ENCODE measurements around the gene AGAP1. TPM values are rescaled to one million over a fixed set of nuclear protein-coding genes. Genes with fewer than 3 reads are reported as not detected.

AGAP1 gene
- total RNA-seq, 3 donors from 2014 or later = 1.9 to 2.6 (median 2.1) TPM

DNA sequence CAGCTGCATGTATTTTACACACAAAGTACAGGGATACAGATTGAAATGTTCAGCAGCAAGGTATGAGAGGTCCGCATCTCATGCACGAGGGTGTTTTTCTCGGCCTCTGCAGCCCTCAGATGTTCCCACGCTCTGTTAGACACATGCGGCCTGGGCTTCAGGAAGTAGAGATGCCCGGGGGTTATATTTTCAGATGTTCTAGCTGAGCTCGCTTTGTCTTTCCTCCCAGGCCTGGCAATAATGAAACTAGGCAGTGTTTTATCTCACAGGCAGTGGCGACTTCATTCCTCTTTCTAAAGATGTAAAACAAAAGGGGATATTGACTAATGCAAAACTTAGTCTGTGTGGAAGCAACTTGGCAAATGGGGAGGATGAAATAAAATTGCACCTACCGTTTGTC is 483.6 kb downstream of the AGAP1 start:
- Mint-ChIP-seq H3K27me3 (ENCODE audit: low read depth) (peaks cover 2% of the 10 kb centered on the region), H3K4me3 (no peak overlapping the region), H3K36me3 (ENCODE audit: insufficient read depth) (no peaks in the 10 kb centered on the region), H3K9me3 (no peaks in the 10 kb centered on the region), H3K4me1 (ENCODE audit: low read depth) (no peaks in the 10 kb centered on the region)
- no peak for ATAC-seq
- no peak for DNase-seq

DNA sequence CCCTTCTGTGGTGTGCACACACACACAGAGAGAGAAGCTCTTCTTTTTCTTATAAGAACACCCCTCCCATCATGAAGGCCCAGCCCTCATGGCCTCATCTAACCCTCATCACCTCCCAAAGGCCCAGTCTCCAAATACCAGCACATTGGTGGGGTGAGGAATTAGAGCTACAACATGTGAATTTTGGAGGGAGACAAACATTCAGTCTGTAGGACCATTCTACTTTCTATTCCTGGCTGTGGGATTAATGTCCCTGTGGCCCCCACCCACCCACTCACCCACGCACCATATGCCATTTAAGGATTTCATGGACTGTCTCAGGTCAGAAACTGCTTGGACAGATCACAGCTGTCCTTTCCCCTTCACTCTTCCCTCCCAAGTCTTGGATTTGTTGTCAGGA is 484.2 kb downstream of the AGAP1 start:
- Mint-ChIP-seq H3K36me3 (ENCODE audit: insufficient read depth) (no peaks in the 10 kb centered on the region), H3K4me3 (no peak overlapping the region), H3K4me1 (ENCODE audit: low read depth) (no peaks in the 10 kb centered on the region), H3K27me3 (ENCODE audit: low read depth) (peaks cover 2% of the 10 kb centered on the region), H3K9me3 (no peaks in the 10 kb centered on the region)
- no peak for ATAC-seq
- no peak for DNase-seq

DNA sequence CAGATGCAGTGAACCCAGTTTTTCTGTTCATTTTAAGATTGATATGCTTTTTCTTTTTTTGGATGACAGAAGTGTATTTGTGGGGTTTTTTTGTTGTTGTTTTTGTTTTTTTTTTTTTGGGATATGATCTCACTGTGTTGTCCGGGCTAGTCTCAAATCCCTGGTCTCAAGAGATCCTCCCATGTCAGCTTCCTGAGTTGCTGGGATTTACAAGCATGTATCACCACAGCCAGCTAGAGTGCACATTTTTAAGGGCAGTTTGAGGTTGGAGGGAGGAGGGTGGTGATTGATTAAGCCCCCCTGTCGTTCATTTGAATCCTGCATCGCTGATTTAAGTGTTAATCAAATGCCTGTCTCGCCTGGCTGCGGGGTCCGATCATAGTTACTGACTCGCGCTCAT is 485.2 kb downstream of the AGAP1 start:
- Mint-ChIP-seq H3K9me3 (no peaks in the 10 kb centered on the region), H3K36me3 (ENCODE audit: insufficient read depth) (no peaks in the 10 kb centered on the region), H3K4me1 (ENCODE audit: low read depth) (no peaks in the 10 kb centered on the region), H3K27me3 (ENCODE audit: low read depth) (peaks cover 2% of the 10 kb centered on the region), H3K4me3 (no peak overlapping the region)
- ATAC-seq (no peak), DNase-seq (no peak)

DNA sequence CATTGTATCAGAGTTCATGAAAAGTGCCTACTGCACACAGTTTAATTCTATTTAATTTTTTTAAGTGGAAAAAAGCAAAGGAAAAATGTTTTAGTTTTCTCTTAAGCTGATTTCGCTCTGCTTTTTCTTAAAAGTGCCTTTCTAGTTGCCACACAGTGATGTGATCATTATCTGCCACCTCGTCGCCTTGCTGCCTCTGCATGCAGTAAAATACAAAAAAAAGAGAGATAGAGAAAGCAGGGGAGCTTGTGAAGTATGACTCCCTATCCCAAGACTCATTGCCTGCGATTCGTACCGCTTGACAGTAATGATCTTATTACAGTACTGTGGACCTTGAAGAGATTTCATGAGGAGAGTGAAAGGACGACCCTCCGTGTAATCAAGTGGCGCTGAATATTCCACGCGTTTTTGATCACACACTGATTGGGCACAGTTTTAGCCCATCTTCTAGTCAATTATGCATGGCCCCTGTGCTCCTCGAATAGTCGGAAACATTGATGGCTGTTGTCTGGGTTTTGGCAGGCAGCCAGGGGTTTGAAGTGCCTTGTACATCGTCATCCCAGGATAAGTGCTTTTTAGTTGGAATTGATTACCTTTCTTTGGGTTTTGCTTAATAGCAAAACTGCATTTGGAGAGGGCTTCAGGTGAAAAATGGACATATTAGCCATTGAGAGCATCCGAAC is 486.1 kb downstream of the AGAP1 start:
- H3K4me1 Mint-ChIP-seq (ENCODE audit: low read depth) = no peaks in the 10 kb centered on the region
- no peaks in the 10 kb centered on the region for H3K36me3 Mint-ChIP-seq (ENCODE audit: insufficient read depth)
- no peak for DNase-seq
- H3K4me3 Mint-ChIP-seq = no peak overlapping the region
- ATAC-seq = no peak
- no peaks in the 10 kb centered on the region for H3K9me3 Mint-ChIP-seq
- peaks cover 2% of the 10 kb centered on the region for H3K27me3 Mint-ChIP-seq (ENCODE audit: low read depth)

DNA sequence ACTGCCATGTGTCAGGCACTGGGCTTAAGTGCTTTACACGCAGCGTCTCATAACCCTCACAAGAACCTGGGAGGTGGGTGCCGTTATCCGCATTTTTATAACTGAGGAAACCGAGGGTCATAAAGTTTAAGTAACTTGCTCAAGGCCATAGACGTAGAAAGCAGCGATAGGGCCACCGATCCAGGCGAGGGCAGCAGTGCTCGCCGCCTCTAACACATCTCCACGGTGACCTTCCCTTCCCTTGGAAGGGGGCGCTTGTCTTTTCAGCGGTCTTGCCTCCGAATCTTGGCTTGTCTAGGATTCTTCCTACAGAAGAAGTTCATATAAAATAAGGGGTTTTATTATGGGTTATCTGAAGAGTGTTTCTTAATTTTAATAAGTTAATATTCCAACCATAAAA is 487.8 kb downstream of the AGAP1 start:
- Mint-ChIP-seq H3K4me1 (ENCODE audit: low read depth) (no peaks in the 10 kb centered on the region), H3K36me3 (ENCODE audit: insufficient read depth) (no peaks in the 10 kb centered on the region), H3K9me3 (no peaks in the 10 kb centered on the region), H3K4me3 (no peak overlapping the region), H3K27me3 (ENCODE audit: low read depth) (peaks cover 2% of the 10 kb centered on the region)
- ATAC-seq = no peak
- DNase-seq = no peak

DNA sequence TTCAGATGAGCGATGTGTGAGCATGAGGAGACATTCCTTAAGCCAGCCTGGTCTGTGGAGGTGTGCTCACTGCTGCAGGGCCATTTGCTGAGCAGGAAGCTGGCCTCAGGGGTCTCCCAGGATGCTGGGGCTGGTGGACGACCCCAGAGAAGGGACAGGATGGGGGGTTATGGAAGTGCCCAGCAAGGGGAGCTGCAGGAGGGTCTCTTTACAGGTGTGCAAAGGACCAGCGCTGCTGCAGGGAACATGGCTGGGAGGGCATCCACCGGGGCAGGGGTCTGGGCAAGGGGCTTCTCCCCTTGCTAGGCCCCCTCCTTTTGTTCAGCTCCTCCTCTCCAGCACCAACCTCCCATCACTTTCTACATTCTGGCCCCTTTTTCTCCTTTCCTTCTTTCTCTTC is 489.2 kb downstream of the AGAP1 start:
- H3K4me3 Mint-ChIP-seq = no peak overlapping the region
- no peaks in the 10 kb centered on the region for H3K4me1 Mint-ChIP-seq (ENCODE audit: low read depth)
- DNase-seq (no peak), ATAC-seq (no peak)
- H3K36me3 Mint-ChIP-seq (ENCODE audit: insufficient read depth) = no peaks in the 10 kb centered on the region
- H3K27me3 Mint-ChIP-seq (ENCODE audit: low read depth) = peaks cover 5% of the 10 kb centered on the region
- H3K9me3 Mint-ChIP-seq = no peaks in the 10 kb centered on the region

DNA sequence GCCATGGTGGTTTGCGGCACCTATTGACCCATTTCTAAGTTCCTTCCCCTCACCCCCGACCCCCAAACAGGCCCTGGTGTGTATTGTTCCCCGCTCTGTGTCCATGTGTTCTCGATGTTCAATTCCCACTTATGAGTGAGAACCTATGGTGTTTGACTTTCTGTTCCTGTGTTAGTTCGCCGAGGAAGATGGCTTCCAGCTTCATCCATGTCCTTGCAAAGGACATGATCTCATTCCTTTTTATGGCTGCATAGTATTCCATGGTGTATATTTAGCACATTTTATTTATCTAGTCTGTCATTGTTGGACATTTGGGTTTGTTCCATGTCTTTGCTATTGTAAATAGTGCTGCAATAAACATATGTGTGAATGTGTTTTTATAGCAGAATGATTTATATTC is 490.7 kb downstream of the AGAP1 start:
- Mint-ChIP-seq H3K4me1 (ENCODE audit: low read depth) (no peaks in the 10 kb centered on the region), H3K9me3 (peaks cover 2% of the 10 kb centered on the region), H3K27me3 (ENCODE audit: low read depth) (peaks cover 5% of the 10 kb centered on the region), H3K4me3 (no peak overlapping the region), H3K36me3 (ENCODE audit: insufficient read depth) (no peaks in the 10 kb centered on the region)
- DNase-seq (no peak), ATAC-seq (no peak)

DNA sequence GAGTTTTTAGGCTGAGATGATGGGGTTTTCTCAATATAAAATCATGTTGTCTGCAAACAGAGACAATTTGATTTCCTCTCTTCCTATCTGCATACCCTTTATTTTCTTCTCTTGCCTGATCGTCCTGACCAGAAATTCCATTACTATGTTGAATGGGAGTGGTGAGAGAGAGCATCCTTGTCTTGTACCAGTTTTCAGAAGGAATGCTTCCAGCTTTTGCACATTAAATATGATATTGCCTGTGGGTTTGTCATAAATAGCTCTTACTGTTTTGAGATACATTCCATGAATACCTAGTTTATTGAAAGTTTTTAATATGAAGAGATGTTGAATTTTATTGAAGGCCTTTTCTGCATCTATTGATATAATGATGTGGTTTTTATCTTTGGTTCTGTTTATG is 492.5 kb downstream of the AGAP1 start:
- Mint-ChIP-seq H3K36me3 (ENCODE audit: insufficient read depth) (no peaks in the 10 kb centered on the region), H3K4me1 (ENCODE audit: low read depth) (no peaks in the 10 kb centered on the region), H3K4me3 (no peak overlapping the region), H3K27me3 (ENCODE audit: low read depth) (peaks cover 6% of the 10 kb centered on the region), H3K9me3 (peaks cover 4% of the 10 kb centered on the region)
- DNase-seq (no peak), ATAC-seq (no peak)

DNA sequence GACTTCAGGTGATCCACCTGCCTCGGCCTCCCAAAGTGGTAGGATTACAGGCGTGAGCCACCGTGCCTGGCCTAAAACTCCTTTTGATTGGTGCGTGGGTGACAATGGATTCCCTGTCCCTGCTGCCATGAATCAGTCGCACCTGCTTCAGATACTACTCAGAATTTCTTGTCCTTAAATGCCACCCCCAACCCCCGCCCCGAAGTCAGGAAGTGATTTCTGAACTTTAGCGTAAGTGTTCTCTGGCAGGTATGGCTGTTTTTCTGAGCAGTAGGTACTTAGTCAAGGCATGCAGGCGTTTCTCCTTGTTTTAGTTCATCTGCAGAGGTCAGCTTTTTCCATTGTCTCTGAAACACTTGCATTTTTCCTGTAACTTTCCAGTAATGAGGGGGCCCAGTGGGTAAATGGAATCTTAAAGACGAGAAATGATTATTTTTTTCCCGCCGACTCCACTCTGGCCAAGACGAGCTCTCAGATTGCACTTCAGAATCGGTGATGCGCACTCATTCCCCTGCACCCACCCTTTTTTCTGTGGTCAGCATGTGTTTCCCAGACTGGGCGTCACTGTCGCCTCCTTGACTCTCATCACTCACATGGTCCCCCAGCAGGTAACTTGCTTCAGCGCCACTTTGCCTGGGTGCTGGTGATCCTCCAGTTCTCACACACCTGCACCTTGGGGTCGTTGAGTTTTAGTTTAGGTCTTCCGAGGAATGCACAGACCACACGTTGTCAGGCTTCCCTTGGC is 494.6 kb downstream of the AGAP1 start:
- Mint-ChIP-seq H3K4me3 (no peak overlapping the region), H3K9me3 (peaks cover 4% of the 10 kb centered on the region), H3K4me1 (ENCODE audit: low read depth) (no peaks in the 10 kb centered on the region), H3K36me3 (ENCODE audit: insufficient read depth) (no peaks in the 10 kb centered on the region), H3K27me3 (ENCODE audit: low read depth) (peaks cover 6% of the 10 kb centered on the region)
- ATAC-seq (no peak), DNase-seq (no peak)

DNA sequence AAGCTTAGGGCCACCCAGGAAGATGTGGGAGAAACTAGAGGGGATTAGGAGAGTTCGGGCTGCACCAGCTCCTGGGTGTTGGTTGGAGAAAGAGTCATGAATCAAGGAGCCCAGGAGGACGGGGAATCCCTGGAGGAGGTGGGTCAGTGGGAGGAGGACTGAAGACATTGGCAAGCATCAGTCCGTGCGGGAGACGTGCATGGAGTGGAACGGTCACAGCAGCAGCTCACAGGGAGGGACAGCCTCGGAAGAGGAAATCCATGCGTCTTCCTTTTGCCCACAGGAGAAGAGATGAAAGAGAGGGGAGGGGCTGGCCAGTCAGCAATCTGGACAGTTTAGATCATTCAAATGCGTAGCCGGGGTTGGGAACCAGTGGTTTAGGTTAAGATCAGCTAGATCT is 495.7 kb downstream of the AGAP1 start:
- peaks cover 4% of the 10 kb centered on the region for H3K9me3 Mint-ChIP-seq
- H3K36me3 Mint-ChIP-seq (ENCODE audit: insufficient read depth) = no peaks in the 10 kb centered on the region
- no peak for DNase-seq
- H3K4me1 Mint-ChIP-seq (ENCODE audit: low read depth) = no peaks in the 10 kb centered on the region
- no peak overlapping the region for H3K4me3 Mint-ChIP-seq
- no peak for ATAC-seq
- peaks cover 6% of the 10 kb centered on the region for H3K27me3 Mint-ChIP-seq (ENCODE audit: low read depth)

DNA sequence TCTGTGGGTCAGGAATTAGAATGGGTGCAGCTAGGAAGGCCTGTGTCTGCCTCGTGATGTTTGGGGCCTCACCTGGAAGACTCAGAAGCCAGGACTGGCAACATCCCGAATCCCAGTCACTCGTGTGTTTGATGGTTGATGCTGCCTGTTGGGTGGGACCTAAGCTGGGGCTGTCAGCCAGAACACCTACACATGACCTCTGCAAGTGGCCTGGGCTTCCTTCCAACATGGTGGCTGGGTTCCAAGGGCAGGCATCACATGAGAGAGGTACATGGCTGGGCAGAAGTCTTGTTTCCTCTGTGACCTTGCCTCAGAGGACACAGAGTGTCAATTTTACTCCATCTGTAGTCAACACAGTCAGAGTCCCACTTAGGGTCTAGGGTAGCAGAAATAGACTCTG is 496.5 kb downstream of the AGAP1 start:
- Mint-ChIP-seq H3K9me3 (peaks cover 4% of the 10 kb centered on the region), H3K27me3 (ENCODE audit: low read depth) (peaks cover 6% of the 10 kb centered on the region), H3K4me1 (ENCODE audit: low read depth) (no peaks in the 10 kb centered on the region), H3K4me3 (no peak overlapping the region), H3K36me3 (ENCODE audit: insufficient read depth) (no peaks in the 10 kb centered on the region)
- DNase-seq = no peak
- ATAC-seq = no peak

DNA sequence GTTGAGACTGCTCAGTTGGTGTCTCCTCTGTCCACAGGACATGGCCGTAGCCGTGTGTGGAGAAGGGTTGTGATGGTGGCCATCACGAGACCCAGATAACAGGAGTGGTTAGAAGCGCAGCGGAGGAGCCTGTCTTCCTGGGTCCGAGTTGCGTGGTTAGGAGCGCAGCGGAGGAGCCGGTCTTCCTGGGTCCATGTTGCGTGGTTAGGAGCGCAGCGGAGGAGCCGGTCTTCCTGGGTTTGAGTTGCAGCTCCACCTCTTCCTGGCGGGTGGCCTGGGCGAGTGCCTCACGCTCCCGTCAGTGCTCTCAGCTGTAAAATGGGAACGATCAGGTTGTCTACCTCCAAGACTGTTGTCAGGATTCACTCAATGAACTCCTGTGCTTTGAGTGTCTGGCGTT is 498.2 kb downstream of the AGAP1 start:
- no peak overlapping the region for H3K4me3 Mint-ChIP-seq
- no peak for DNase-seq
- no peak for ATAC-seq
- no peaks in the 10 kb centered on the region for H3K36me3 Mint-ChIP-seq (ENCODE audit: insufficient read depth)
- peaks cover 4% of the 10 kb centered on the region for H3K9me3 Mint-ChIP-seq
- peaks cover 6% of the 10 kb centered on the region for H3K27me3 Mint-ChIP-seq (ENCODE audit: low read depth)
- no peaks in the 10 kb centered on the region for H3K4me1 Mint-ChIP-seq (ENCODE audit: low read depth)

DNA sequence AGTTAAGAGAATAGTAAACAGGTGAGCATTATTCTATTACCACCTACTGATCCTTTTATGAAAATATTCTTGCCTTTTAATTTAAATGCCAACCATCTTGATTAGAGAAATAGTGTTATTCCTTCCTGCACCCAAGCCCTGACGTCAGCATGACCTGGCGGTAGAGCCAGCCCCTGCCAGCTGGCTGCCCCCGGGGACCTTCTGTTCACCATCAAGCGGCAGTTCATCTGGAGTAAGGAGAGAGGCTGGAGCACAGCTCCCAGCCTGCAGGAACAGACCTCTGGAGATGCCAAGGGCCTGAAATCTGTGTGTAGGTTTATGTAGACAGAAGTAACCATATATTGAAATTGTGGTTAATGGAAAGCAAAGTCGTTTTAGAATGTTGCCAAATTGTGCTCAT is 502.6 kb downstream of the AGAP1 start:
- Mint-ChIP-seq H3K36me3 (ENCODE audit: insufficient read depth) (no peaks in the 10 kb centered on the region), H3K4me3 (no peak overlapping the region), H3K27me3 (ENCODE audit: low read depth) (no peaks in the 10 kb centered on the region), H3K4me1 (ENCODE audit: low read depth) (no peaks in the 10 kb centered on the region), H3K9me3 (no peaks in the 10 kb centered on the region)
- DNase-seq (no peak), ATAC-seq (no peak)

DNA sequence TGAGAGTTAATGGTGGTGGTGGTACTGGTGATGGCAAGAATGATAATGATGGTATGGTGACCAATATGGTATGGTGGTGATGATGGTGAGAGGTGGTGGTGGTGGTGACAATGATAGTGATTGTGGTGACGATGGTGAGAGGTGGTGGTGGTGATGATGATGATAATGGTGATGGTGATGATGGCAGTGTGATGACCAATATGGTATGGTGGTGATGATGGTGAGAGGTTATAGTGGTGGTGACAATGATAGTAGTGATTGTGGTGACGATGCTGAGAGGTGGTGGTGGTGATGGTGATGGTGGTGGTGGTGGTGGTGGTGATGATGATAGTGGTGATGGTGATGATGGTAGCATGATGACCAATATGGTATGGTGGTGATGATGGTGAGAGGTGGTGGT is 505.2 kb downstream of the AGAP1 start:
- Mint-ChIP-seq H3K36me3 (ENCODE audit: insufficient read depth) (no peaks in the 10 kb centered on the region), H3K9me3 (no peaks in the 10 kb centered on the region), H3K4me1 (ENCODE audit: low read depth) (no peaks in the 10 kb centered on the region), H3K4me3 (no peak overlapping the region), H3K27me3 (ENCODE audit: low read depth) (no peaks in the 10 kb centered on the region)
- DNase-seq (no peak), ATAC-seq (no peak)

DNA sequence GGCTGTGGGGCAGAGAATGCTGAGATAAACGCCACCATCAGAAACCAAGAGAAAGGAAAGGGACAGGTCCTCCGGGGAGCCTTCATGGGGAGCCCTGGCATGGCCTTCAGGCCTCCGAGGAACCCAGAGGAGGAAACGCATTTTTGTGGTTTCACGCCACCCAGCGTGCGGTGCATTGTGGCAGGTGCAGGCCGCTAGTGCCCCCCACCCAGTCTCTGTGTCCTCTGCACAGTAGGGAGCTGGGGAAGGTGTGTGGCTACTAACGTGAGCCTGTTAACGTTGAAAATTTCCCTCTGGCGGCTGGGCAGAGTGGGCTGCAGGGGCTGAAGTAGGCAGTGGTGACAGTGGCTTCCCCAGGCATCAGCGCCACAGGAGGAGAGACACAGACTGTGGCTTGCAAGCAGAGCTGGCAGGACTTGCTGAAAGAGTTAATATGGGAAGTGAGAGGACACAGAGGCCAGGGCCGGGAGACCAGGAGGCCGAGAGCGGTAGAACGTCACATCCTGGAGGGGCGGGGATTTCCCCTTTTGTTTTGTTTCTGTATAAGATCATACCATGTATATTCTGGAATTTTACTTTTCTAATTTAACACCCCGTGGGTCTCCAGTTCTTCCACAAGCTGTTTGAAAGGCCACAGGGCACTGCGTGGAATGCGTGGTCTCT is 507.5 kb downstream of the AGAP1 start:
- Mint-ChIP-seq H3K4me3 (no peak overlapping the region), H3K27me3 (ENCODE audit: low read depth) (no peaks in the 10 kb centered on the region), H3K36me3 (ENCODE audit: insufficient read depth) (no peaks in the 10 kb centered on the region), H3K4me1 (ENCODE audit: low read depth) (no peaks in the 10 kb centered on the region), H3K9me3 (no peaks in the 10 kb centered on the region)
- DNase-seq (no peak), ATAC-seq (no peak)
